ENCODE data around the gene NDUFAF8.

DNA sequence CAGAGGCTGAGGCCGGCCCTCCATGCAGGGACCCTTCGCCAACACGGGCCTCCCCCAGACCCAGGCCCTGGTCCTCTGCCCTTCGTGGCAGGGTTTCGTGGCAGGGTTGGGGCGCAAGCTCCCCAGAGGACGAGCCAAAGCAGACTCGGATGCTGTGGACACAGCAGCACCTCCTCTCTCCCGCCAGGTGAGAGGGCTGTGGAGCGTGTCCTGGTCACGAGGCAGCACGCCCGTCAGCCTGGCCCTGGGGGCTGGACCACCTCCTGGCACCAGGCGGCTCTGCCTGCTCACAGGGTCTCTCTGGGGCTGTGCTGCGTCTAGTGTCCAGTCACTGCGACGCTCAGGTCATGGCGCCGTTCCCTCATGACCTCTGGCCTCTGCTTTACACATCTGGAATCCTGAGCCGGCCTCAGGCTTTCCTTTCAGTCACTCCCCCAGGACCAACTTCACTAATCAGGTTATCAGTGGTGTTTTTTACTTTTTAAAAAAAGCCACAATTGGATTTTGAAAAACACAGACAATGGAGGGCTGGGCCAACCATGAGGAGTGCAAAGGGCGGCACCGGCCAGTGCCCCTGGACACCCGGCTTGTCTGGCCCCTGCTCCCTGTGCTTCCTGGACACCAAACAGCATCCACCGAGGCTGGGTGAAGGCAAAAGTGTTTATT lies 5.4 kb downstream of the NDUFAF8 start:
- TF ChIP-seq, protein P1, sequence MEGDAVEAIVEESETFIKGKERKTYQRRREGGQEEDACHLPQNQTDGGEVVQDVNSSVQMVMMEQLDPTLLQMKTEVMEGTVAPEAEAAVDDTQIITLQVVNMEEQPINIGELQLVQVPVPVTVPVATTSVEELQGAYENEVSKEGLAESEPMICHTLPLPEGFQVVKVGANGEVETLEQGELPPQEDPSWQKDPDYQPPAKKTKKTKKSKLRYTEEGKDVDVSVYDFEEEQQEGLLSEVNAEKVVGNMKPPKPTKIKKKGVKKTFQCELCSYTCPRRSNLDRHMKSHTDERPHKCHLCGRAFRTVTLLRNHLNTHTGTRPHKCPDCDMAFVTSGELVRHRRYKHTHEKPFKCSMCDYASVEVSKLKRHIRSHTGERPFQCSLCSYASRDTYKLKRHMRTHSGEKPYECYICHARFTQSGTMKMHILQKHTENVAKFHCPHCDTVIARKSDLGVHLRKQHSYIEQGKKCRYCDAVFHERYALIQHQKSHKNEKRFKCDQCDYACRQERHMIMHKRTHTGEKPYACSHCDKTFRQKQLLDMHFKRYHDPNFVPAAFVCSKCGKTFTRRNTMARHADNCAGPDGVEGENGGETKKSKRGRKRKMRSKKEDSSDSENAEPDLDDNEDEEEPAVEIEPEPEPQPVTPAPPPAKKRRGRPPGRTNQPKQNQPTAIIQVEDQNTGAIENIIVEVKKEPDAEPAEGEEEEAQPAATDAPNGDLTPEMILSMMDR (IDR thresholded peaks at IDR 0.05), result no peak
- TF ChIP-seq POLR2AphosphoS5 (IDR thresholded peaks at IDR 0.05) (no peak), POLR2A (IDR thresholded peaks at IDR 0.05) (no peak)

Measured in prostate gland (tissue), 2 donors.